Upper lobe of right lung (tissue), 1 donor: ENCODE results near the gene APH1B. TPM values are rescaled to one million over a fixed set of nuclear protein-coding genes. Genes with fewer than 3 reads are reported as not detected.

Experiments
- ATAC-seq: fragments of 200-7000 bp; cut with Tn5 transposase; one replicate; pipeline ENCODE4 v1.9.1; 2020; ENCODE audit warnings: mild to moderate bottlenecking, moderate library complexity
- DNase-seq: peaks from one replicate; pipeline ENCODE4 v3.0.0-alpha.2; 2020
- H3K27ac ChIP-seq: fragments of 200-600 bp; one replicate; pipeline ENCODE4 v1.8.0; 2022
- H3K27me3 ChIP-seq: fragments of 200-600 bp; one replicate; pipeline ENCODE4 v1.8.0; 2022; ENCODE audit warnings: mild to moderate bottlenecking
- H3K36me3 ChIP-seq: fragments of 200-600 bp; one replicate; pipeline ENCODE4 v1.8.0; 2022
- H3K4me1 ChIP-seq: fragments of 200-600 bp; one replicate; pipeline ENCODE4 v1.8.0; 2022
- H3K4me3 ChIP-seq: fragments of 200-600 bp; one replicate; pipeline ENCODE4 v1.8.0; 2022; ENCODE audit warnings: mild to moderate bottlenecking
- H3K9me3 ChIP-seq: fragments of 200-600 bp; one replicate; pipeline ENCODE4 v1.8.0; 2022
- CTCF ChIP-seq: fragments of 200-600 bp; IDR thresholded peaks from one replicate; pipeline ENCODE4 v1.8.0; 2022; ENCODE audit warnings: antibody characterized with exemption
- intact Hi-C: fragments of 100-400 bp; cut with DNase I; formaldehyde crosslinking; loops from one replicate; pipeline ENCODE4 v1.11.0; 2022
- total RNA-seq: library from RNA; stranded (reverse); fragmentation: NEBNext Ultra II Directional; extraction: Animal tissue kit (Norgen Biotek cat#: 25700); gene quantifications from one replicate; pipeline ENCODE4 v1.2.1, GENCODE V29; 2021
- donor health status: DM: no; HTN: yes; CAD: no; lungs with severe emphysema.

APH1B gene
- total RNA-seq, 1 donor from 2014 or later = 20.0 TPM

GRCh38 chr15:63254991-63255390 lies 22.4 kb upstream of the APH1B start:
- DNase-seq = no peak
- peaks cover 16% of the 10 kb centered on the region for H3K4me1 ChIP-seq
- intact Hi-C loops = no loop called here
- no peak overlapping the region for H3K27ac ChIP-seq
- H3K9me3 ChIP-seq = no peaks in the 10 kb centered on the region
- H3K36me3 ChIP-seq = peaks cover 50% of the 10 kb centered on the region
- no peak for ATAC-seq
- no peaks in the 10 kb centered on the region for H3K27me3 ChIP-seq
- no peak overlapping the region for H3K4me3 ChIP-seq
- TF ChIP-seq CTCF = no peak

- H3K27me3 ChIP-seq = no peaks in the 10 kb centered on the region
- no peak overlapping the region for H3K4me3 ChIP-seq
- no peaks in the 10 kb centered on the region for H3K9me3 ChIP-seq
- H3K4me1 ChIP-seq = peaks cover 16% of the 10 kb centered on the region
- H3K36me3 ChIP-seq = peaks cover 52% of the 10 kb centered on the region
- no peak for TF ChIP-seq CTCF
- no peak overlapping the region for H3K27ac ChIP-seq
- DNase-seq (no peak), ATAC-seq (no peak)
- intact Hi-C loops = no loop called here
These were observed 21.9 kb upstream of the APH1B start for GRCh38 chr15:63255489-63255990.

GRCh38 chr15:63256433-63257274 lies 20.8 kb upstream of the APH1B start:
- H3K27me3 ChIP-seq = no peaks in the 10 kb centered on the region
- peaks cover 53% of the 10 kb centered on the region for H3K36me3 ChIP-seq
- H3K4me3 ChIP-seq = no peak overlapping the region
- intact Hi-C loops = no loop called here
- H3K27ac ChIP-seq = peak overlapping the region; percentile 4
- no peak for ATAC-seq
- DNase-seq = no peak
- TF ChIP-seq CTCF = no peak
- H3K9me3 ChIP-seq = no peaks in the 10 kb centered on the region
- peaks cover 16% of the 10 kb centered on the region for H3K4me1 ChIP-seq

GRCh38 chr15:63258658-63259057 lies 18.7 kb upstream of the APH1B start:
- H3K9me3 ChIP-seq = no peaks in the 10 kb centered on the region
- no peak for TF ChIP-seq CTCF
- no peak overlapping the region for H3K4me3 ChIP-seq
- H3K4me1 ChIP-seq = peaks cover 16% of the 10 kb centered on the region
- no peak overlapping the region for H3K27ac ChIP-seq
- intact Hi-C loops = no loop called here
- no peak for ATAC-seq
- H3K36me3 ChIP-seq = peaks cover 64% of the 10 kb centered on the region
- H3K27me3 ChIP-seq = no peaks in the 10 kb centered on the region
- no peak for DNase-seq

- TF ChIP-seq CTCF = no peak
- DNase-seq (no peak), ATAC-seq (no peak)
- no peaks in the 10 kb centered on the region for H3K9me3 ChIP-seq
- H3K4me3 ChIP-seq = no peak overlapping the region
- H3K27ac ChIP-seq = no peak overlapping the region
- H3K4me1 ChIP-seq = peaks cover 14% of the 10 kb centered on the region
- H3K36me3 ChIP-seq = peaks cover 74% of the 10 kb centered on the region
- intact Hi-C loops = no loop called here
- H3K27me3 ChIP-seq = no peaks in the 10 kb centered on the region
These were observed 16.6 kb upstream of the APH1B start for GRCh38 chr15:63260791-63261190.
